ENCODE results near the gene EPAS1.

DNA sequence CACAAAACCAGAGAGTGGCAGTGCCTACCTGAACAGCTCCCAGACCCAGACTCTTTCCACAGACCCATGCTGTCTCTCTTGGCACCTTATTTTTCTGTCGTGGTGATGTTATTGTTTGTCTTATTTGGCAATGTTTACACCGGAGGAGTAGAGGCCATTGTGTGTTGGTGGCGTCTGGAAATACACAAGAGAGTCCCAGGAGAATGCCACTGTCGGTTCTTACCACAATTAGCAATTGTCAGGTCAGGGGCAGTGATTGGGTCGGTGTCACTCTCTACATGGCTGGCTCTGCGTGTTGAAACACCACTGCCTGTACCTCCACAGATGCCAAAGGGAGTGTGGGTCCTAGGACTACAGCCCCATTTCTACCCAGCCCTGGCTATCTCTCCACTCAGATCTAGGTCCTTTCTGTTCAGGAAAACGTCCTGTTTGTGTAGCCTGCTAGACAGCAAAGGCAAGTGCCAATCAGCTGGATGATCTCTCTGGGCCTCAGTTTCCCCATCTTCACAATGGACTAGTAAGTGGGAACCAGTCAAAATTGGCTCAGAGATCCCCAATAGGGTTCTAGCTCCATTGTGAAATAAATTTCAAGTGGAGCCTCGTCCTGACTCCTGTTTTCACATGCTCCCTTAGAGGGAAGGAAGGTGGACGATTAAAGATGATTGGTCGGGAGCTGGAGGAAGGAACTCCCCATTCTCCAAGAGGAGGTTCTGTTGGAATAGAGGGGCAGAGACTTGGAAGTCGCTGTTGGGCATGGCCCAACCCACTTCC, 17.0 kb downstream of the EPAS1 start:
- TF ChIP-seq CTCF (IDR thresholded peaks at IDR 0.05) (no peak), POLR2A (IDR thresholded peaks at IDR 0.05) (no peak)
